C4-2B (cell line): ENCODE measurements around the gene CCS.
A peak's percentile ranks its signal among the peaks of the same experiment; 100 is the strongest.

Experiments used
- H3K27ac ChIP-seq: fragments of 450-650 bp; 2 replicates; pipeline ENCODE4 v1.5.1; 2017
- ZFX ChIP-seq: fragments of 450-650 bp; IDR thresholded peaks from 2 replicates; pipeline ENCODE4 v1.6.1; 2017
- TF ChIP-seq, protein P1 (sequence below): fragments of 450-650 bp; conservative IDR thresholded peaks from 2 replicates; pipeline ENCODE4 v1.5.1; 2017; ENCODE audit warnings: mild to moderate bottlenecking

CCS gene

DNA sequence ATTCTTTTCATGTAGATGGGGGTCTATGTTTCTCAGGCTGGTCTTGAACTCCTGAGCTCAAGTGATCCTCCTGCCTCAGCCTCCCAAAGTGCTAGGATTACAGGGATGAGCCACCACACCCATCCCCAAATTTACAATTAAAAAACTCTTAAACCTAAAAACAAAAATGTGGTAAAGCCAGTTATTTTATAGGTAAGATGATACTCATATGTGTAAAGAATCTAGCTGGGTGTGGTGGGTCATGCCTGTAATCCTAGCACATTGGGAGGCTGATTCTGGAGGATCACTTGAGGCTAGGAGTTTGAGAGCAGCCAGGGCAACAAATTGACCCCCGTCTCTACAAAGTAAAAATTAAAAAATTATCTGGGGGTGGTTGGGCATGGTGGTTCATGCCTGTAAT, 19.5 kb downstream of the CCS start:
- TF ChIP-seq ZFX: no peak
- TF ChIP-seq, protein P1, sequence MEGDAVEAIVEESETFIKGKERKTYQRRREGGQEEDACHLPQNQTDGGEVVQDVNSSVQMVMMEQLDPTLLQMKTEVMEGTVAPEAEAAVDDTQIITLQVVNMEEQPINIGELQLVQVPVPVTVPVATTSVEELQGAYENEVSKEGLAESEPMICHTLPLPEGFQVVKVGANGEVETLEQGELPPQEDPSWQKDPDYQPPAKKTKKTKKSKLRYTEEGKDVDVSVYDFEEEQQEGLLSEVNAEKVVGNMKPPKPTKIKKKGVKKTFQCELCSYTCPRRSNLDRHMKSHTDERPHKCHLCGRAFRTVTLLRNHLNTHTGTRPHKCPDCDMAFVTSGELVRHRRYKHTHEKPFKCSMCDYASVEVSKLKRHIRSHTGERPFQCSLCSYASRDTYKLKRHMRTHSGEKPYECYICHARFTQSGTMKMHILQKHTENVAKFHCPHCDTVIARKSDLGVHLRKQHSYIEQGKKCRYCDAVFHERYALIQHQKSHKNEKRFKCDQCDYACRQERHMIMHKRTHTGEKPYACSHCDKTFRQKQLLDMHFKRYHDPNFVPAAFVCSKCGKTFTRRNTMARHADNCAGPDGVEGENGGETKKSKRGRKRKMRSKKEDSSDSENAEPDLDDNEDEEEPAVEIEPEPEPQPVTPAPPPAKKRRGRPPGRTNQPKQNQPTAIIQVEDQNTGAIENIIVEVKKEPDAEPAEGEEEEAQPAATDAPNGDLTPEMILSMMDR: no peak
- no peak overlapping the region for H3K27ac ChIP-seq

DNA sequence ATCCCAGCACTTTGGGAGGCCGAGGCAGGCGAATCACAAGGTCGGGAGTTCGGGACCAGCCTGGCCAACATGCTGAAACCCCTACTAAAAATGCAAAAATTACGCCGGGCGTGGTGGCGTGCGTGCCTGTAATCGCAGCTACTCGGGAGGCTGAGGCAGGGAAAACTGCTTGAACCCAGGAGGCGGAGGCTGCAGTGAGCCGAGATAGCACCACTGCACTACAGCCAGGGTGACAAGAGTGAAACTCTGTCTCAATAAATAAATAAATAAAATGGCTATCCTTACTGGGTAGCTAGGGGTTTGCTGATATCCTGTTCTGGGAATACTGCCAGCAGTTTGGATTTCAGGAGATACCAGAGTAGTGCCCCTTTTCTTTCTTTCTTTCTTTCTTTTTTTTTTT, 21.1 kb downstream of the CCS start:
- no peak overlapping the region for H3K27ac ChIP-seq
- no peak for TF ChIP-seq ZFX
- TF ChIP-seq, protein P1: no peak

DNA sequence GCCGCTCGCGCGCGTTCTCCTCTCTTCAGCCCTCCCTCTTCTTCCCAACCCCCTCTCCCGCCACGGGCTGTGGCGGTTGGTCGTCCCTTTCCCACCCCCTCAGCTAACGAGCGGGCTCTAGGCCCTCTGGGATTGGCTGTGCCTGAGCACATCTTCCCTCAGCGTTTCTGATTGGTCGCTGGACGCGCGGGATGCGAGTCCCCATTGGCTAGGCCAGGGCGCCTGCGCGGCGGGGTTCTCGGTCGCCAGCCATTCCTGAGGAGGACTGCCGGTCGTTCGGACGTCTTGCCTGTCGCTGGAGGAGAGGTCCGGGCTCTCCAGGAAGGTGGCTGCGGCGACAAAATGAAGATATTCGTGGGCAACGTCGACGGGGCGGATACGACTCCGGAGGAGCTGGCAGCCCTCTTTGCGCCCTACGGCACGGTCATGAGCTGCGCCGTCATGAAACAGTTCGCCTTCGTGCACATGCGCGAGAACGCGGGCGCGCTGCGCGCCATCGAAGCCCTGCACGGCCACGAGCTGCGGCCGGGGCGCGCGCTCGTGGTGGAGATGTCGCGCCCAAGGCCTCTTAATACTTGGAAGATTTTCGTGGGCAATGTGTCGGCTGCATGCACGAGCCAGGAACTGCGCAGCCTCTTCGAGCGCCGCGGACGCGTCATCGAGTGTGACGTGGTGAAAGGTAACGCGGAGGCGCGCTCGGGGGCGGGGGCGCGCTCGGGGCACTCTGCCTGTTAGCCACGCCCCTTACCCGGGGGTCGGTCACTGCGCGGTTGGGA, 23.6 kb downstream of the CCS start, which contains the start of gene RBM14:
Gene RBM14, plus strand, starts transcription at position 252 of the 776 bp plus-strand sequence. Its CDS starts 91 bp downstream, at position 343.
- H3K27ac ChIP-seq: peak within 1 kb of the TSS; percentile 94
- peak; percentile 84 for TF ChIP-seq ZFX
- TF ChIP-seq, protein P1: no peak

DNA sequence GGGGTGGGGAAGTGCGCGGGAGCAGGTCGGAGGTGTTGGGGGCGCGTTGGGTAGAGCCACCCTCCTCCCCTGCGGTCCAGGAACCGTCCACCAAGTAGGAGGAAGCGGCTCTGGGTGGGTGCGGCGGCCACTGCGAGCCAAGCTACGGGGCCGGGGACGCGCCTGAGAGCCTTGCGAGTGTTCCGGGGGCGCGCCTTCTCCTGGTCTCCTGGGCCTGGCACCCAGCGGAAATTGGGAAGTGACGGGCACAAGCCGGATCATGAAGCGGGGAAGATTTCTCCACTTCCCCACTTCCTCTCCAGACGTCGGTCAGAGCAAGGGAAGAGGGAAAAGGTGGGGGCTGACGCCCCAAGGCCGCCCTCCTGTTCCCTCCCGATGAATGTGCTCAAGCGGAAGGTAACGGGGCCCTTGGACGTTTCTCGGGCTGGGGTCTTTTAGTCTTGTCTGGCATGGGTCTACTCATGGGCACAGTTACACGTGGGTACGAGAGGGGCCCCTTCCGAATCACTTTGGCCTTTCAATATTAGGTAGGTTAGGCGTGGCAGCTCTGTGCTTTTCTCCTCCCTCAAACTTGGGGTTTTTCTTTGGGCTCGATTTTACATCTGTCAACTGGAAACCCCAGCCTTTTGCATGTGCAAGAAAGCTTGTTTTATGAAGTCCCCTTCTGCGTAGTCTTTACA, 24.3 kb downstream of the CCS start:
- TF ChIP-seq, protein P1: no peak
- TF ChIP-seq ZFX: no peak
- peak overlapping the region; percentile 94 for H3K27ac ChIP-seq

DNA sequence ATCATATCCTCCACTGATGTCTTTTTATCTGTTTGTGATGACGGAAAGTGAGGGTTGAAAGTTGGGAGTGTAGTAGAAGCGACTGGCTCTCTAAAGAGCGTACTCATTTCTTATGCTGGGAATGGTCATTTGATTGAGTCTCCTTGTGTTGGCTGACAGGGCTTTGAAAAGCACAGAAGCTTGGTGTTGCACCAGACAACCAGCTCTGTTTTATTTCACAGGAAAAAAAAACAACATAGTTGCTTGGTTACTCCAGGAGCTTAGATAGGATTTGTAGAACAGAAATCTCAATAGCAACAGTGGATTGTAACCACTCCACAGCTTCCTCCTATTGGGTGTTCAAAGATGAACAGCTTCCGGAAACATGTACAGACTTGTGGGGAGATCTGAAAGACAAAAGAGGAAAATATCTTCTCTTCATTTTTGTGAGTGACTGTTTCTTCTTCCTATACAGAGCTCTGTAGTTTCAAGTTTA, 26.1 kb downstream of the CCS start:
- no peak for TF ChIP-seq ZFX
- TF ChIP-seq, protein P1: no peak
- no peak overlapping the region; the same call in 1 of the 2 replicates for H3K27ac ChIP-seq

DNA sequence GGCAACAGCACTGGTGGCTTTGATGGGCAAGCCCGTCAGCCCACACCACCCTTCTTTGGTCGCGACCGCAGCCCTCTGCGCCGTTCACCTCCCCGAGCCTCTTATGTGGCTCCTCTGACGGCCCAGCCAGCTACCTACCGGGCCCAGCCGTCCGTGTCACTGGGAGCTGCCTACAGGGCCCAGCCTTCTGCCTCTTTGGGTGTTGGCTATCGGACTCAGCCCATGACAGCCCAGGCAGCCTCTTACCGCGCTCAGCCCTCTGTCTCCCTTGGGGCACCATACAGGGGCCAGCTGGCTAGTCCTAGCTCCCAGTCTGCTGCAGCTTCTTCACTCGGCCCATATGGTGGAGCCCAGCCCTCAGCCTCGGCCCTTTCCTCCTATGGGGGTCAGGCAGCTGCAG, 31.5 kb downstream of the CCS start:
- H3K27ac ChIP-seq: no peak overlapping the region
- no peak for TF ChIP-seq ZFX
- TF ChIP-seq, protein P1: no peak
